Measurements from ENCODE around the gene ASTN2.

Gene ASTN2

GRCh38 chr9:116736399-116737151 is 678.3 kb downstream of the ASTN2 start:
- no peak for DNase-seq (ENCODE audit: low read depth)

- DNase-seq (ENCODE audit: low read depth), result no peak
Observed at GRCh38 chr9:116733010-116733641, 681.7 kb downstream of the ASTN2 start.

GRCh38 chr9:116726602-116727001 is 688.3 kb downstream of the ASTN2 start:
- no peak for DNase-seq (ENCODE audit: low read depth)

- no peak for DNase-seq (ENCODE audit: low read depth)
Observed at GRCh38 chr9:116724123-116724522, 690.7 kb downstream of the ASTN2 start.

GRCh38 chr9:116721944-116722343 is 692.9 kb downstream of the ASTN2 start:
- no peak for DNase-seq (ENCODE audit: low read depth)

- no peak for DNase-seq (ENCODE audit: low read depth)
Observed at GRCh38 chr9:116721411-116721810, 693.4 kb downstream of the ASTN2 start.

- no peak for DNase-seq (ENCODE audit: low read depth)
Observed at GRCh38 chr9:116720111-116720510, 694.7 kb downstream of the ASTN2 start.

GRCh38 chr9:116718111-116718510 is 696.7 kb downstream of the ASTN2 start:
- DNase-seq (ENCODE audit: low read depth), result no peak

GRCh38 chr9:116717150-116717549 is 697.7 kb downstream of the ASTN2 start:
- DNase-seq (ENCODE audit: low read depth), result peak; percentile 27

- DNase-seq (ENCODE audit: low read depth), result no peak
Observed at GRCh38 chr9:116716438-116716837, 698.4 kb downstream of the ASTN2 start.

GRCh38 chr9:116715751-116716150 is 699.1 kb downstream of the ASTN2 start:
- DNase-seq (ENCODE audit: low read depth), result no peak

- no peak for DNase-seq (ENCODE audit: low read depth)
Observed at GRCh38 chr9:116713271-116713670, 701.6 kb downstream of the ASTN2 start.

GRCh38 chr9:116712781-116713180 is 702.1 kb downstream of the ASTN2 start:
- no peak for DNase-seq (ENCODE audit: low read depth)

GRCh38 chr9:116706310-116707290 is 708.3 kb downstream of the ASTN2 start:
- DNase-seq (ENCODE audit: low read depth), result no peak

GRCh38 chr9:116705531-116705930 is 709.3 kb downstream of the ASTN2 start:
- DNase-seq (ENCODE audit: low read depth), result no peak

- no peak for DNase-seq (ENCODE audit: low read depth)
Observed at GRCh38 chr9:116704470-116704869, 710.4 kb downstream of the ASTN2 start.

GRCh38 chr9:116703634-116704033 is 711.2 kb downstream of the ASTN2 start:
- DNase-seq (ENCODE audit: low read depth), result no peak

- DNase-seq (ENCODE audit: low read depth), result no peak
Observed at GRCh38 chr9:116701940-116702642, 712.8 kb downstream of the ASTN2 start.

- DNase-seq (ENCODE audit: low read depth), result no peak
Observed at GRCh38 chr9:116700882-116701865, 713.7 kb downstream of the ASTN2 start.

GRCh38 chr9:116700279-116700678 is 714.6 kb downstream of the ASTN2 start:
- DNase-seq (ENCODE audit: low read depth), result no peak

GRCh38 chr9:116697887-116698286 is 717.0 kb downstream of the ASTN2 start:
- DNase-seq (ENCODE audit: low read depth), result no peak

All from fibroblast of the conjunctiva (primary cell).